DND-41 (cell line): ENCODE data around the gene ARFIP1.

Experiments
- ATAC-seq: fragments of 200-7000 bp; cut with Tn5 transposase; 3 replicates; pipeline ENCODE4 v1.9.1; 2021; ENCODE audit warnings: low read depth; ENCODE audit not compliant: insufficient read depth
- DNase-seq: peaks from one replicate; pipeline ENCODE4 v3.0.0-alpha.2; 2020
- H2AFZ ChIP-seq: 2 replicates; pipeline ENCODE4 v1.6.0; 2012; ENCODE audit warnings: low read depth, low read length
- H3K27ac ChIP-seq: 2 replicates; pipeline ENCODE4 v1.5.1; 2012; ENCODE audit warnings: low read length, inconsistent platforms
- H3K27me3 ChIP-seq: fragments of 200-600 bp; sonication (generic); 2 replicates; pipeline ENCODE4 v1.6.0; 2012; ENCODE audit warnings: low read length, mild to moderate bottlenecking, inconsistent platforms; ENCODE audit not compliant: insufficient read depth, poor library complexity
- H3K36me3 ChIP-seq: 2 replicates; pipeline ENCODE4 v1.5.1; 2012; ENCODE audit warnings: low read length, inconsistent platforms; ENCODE audit not compliant: insufficient read depth
- H3K4me1 ChIP-seq: 2 replicates; pipeline ENCODE4 v1.5.1; 2012; ENCODE audit warnings: mild to moderate bottlenecking, low read length; ENCODE audit not compliant: insufficient read depth
- H3K4me2 ChIP-seq: 2 replicates; pipeline ENCODE4 v1.6.0; 2012; ENCODE audit warnings: mild to moderate bottlenecking, moderate library complexity, low read length, inconsistent platforms; ENCODE audit not compliant: insufficient read depth
- H3K4me3 ChIP-seq, 2 experiments: fragments of 200-600 bp in 1 of 2; shearing (Covaris generic) in 1 of 2; 2 replicates each; pipeline ENCODE4 v1.5.1; 2012 to 2016; ENCODE audit warnings: inconsistent platforms in 2 of 2, low read length in 2 of 2, mild to moderate bottlenecking in 2 of 2, low read depth in 1 of 2, moderate library complexity in 1 of 2
- H3K79me2 ChIP-seq: 2 replicates; pipeline ENCODE4 v1.6.0; 2012; ENCODE audit warnings: low read length, inconsistent platforms; ENCODE audit not compliant: insufficient read depth
- H3K9ac ChIP-seq: 2 replicates; pipeline ENCODE4 v1.6.0; 2012; ENCODE audit warnings: low read depth, mild to moderate bottlenecking, inconsistent platforms, low read length, moderate library complexity
- H3K9me3 ChIP-seq: 2 replicates; pipeline ENCODE4 v1.5.1; 2012; ENCODE audit warnings: low read length, moderate library complexity, mild to moderate bottlenecking, inconsistent platforms; ENCODE audit not compliant: insufficient read depth, severe bottlenecking
- H4K20me1 ChIP-seq: 2 replicates; pipeline ENCODE4 v1.6.0; 2012; ENCODE audit warnings: low read length; ENCODE audit not compliant: insufficient read depth
- CTCF ChIP-seq: IDR thresholded peaks from 2 replicates; pipeline ENCODE4 v1.5.1; 2012; ENCODE audit warnings: borderline replicate concordance, low read length, moderate library complexity, mild to moderate bottlenecking; ENCODE audit not compliant: poor library complexity, severe bottlenecking; ENCODE audit errors: extremely low read depth
- EZH2 ChIP-seq: IDR thresholded peaks from 3 replicates; pipeline ENCODE4 v1.6.1; 2012; ENCODE audit warnings: borderline replicate concordance, low read depth, mild to moderate bottlenecking, moderate library complexity, low read length, inconsistent platforms; ENCODE audit not compliant: severe bottlenecking

The ARFIP1 gene

GRCh38 chr4:152920768-152921167, 141.0 kb downstream of the ARFIP1 start:
- no peak for TF ChIP-seq EZH2
- TF ChIP-seq CTCF: no peak

GRCh38 chr4:152921284-152921683, 141.5 kb downstream of the ARFIP1 start:
- Histone ChIP-seq H3K36me3 (no peaks in the 10 kb centered on the region), H3K4me2 (no peak overlapping the region), H3K9ac (no peak overlapping the region), H3K79me2 (no peaks in the 10 kb centered on the region), H3K4me3 (no peak overlapping the region), H2AFZ (no peak overlapping the region), H3K27me3 (no peaks in the 10 kb centered on the region), H4K20me1 (no peaks in the 10 kb centered on the region), H3K4me1 (no peaks in the 10 kb centered on the region), H3K9me3 (peaks cover 26% of the 10 kb centered on the region), H3K27ac (no peak overlapping the region)
- ATAC-seq (no peak), DNase-seq (no peak)
- TF ChIP-seq CTCF (no peak), EZH2 (no peak)

More at GRCh38 chr4:152920768-152921167, 141.0 kb downstream of the ARFIP1 start:
- Histone ChIP-seq H3K4me1 (no peaks in the 10 kb centered on the region), H3K4me3 (no peak overlapping the region), H4K20me1 (no peaks in the 10 kb centered on the region), H3K9ac (no peak overlapping the region), H3K27ac (no peak overlapping the region), H3K4me2 (no peak overlapping the region), H3K27me3 (no peaks in the 10 kb centered on the region), H3K36me3 (no peaks in the 10 kb centered on the region), H2AFZ (no peak overlapping the region), H3K9me3 (peaks cover 26% of the 10 kb centered on the region), H3K79me2 (no peaks in the 10 kb centered on the region)
- ATAC-seq (no peak), DNase-seq (no peak)

- no peak for DNase-seq
- no peaks in the 10 kb centered on the region for H4K20me1 ChIP-seq
- H3K36me3 ChIP-seq: no peaks in the 10 kb centered on the region
- no peaks in the 10 kb centered on the region for H3K79me2 ChIP-seq
- H3K27ac ChIP-seq: no peak overlapping the region
- H3K9ac ChIP-seq: no peak overlapping the region
- H2AFZ ChIP-seq: no peak overlapping the region
- H3K4me1 ChIP-seq: no peaks in the 10 kb centered on the region
- no peaks in the 10 kb centered on the region for H3K27me3 ChIP-seq
- H3K9me3 ChIP-seq: no peaks in the 10 kb centered on the region
- H3K4me2 ChIP-seq: no peak overlapping the region
- no peak for TF ChIP-seq EZH2
- no peak for TF ChIP-seq CTCF
- ATAC-seq: no peak
- no peak overlapping the region for H3K4me3 ChIP-seq
These were observed 146.1 kb downstream of the ARFIP1 start for GRCh38 chr4:152925851-152926250.

- Histone ChIP-seq H3K27ac (no peak overlapping the region), H3K9ac (no peak overlapping the region)
These were observed 147.2 kb downstream of the ARFIP1 start for GRCh38 chr4:152926959-152927358.

More at GRCh38 chr4:152926959-152927358, 147.2 kb downstream of the ARFIP1 start:
- Histone ChIP-seq H2AFZ (no peak overlapping the region), H3K79me2 (no peaks in the 10 kb centered on the region), H3K4me3 (no peak overlapping the region), H3K4me2 (no peak overlapping the region), H4K20me1 (no peaks in the 10 kb centered on the region), H3K27me3 (no peaks in the 10 kb centered on the region), H3K9me3 (no peaks in the 10 kb centered on the region), H3K36me3 (no peaks in the 10 kb centered on the region), H3K4me1 (no peaks in the 10 kb centered on the region)
- no peak for DNase-seq
- TF ChIP-seq EZH2: no peak
- no peak for TF ChIP-seq CTCF
- ATAC-seq: no peak
